Ramos (cell line): ENCODE data around the gene SEC14L1.

ENCODE experiments used
- in situ Hi-C: fragments of 300-500 bp; cut with MboI; formaldehyde crosslinking; loops from one replicate; pipeline ENCODE4 v1.14.3; 2022; ENCODE audit warnings: low sequenced_read_pairs; ENCODE audit not compliant: unreplicated experiment

The SEC14L1 gene

GRCh38 chr17:77209330-77209748 is 68.6 kb downstream of the SEC14L1 start:
- in situ Hi-C loops = no loop called here

- in situ Hi-C loops = no loop called here
Measured at GRCh38 chr17:77210331-77210730, 69.6 kb downstream of the SEC14L1 start.

- in situ Hi-C loops = no loop called here
Measured at GRCh38 chr17:77210946-77211541, 70.3 kb downstream of the SEC14L1 start.

- in situ Hi-C loops = no loop called here
Measured at GRCh38 chr17:77211681-77212080, 70.9 kb downstream of the SEC14L1 start.

- in situ Hi-C loops = no loop called here
Measured at GRCh38 chr17:77212081-77212832, 71.5 kb downstream of the SEC14L1 start.

- in situ Hi-C loops = no loop called here
Measured at GRCh38 chr17:77212833-77213777, 72.3 kb downstream of the SEC14L1 start.

- in situ Hi-C loops = no loop called here
Measured at GRCh38 chr17:77213778-77214132, 73.0 kb downstream of the SEC14L1 start.

- in situ Hi-C loops = no loop called here
Measured at GRCh38 chr17:77214328-77214727, 73.6 kb downstream of the SEC14L1 start.

GRCh38 chr17:77214743-77215142 is 74.0 kb downstream of the SEC14L1 start:
- in situ Hi-C loops = no loop called here

GRCh38 chr17:77215281-77215680 is 74.5 kb downstream of the SEC14L1 start:
- in situ Hi-C loops = no loop called here

GRCh38 chr17:77216486-77216885 is 75.7 kb downstream of the SEC14L1 start:
- in situ Hi-C loops = no loop called here

GRCh38 chr17:77217123-77217522 is 76.4 kb downstream of the SEC14L1 start:
- in situ Hi-C loops = no loop called here

- in situ Hi-C loops = no loop called here
Measured at GRCh38 chr17:77217566-77217965, 76.8 kb downstream of the SEC14L1 start.

- in situ Hi-C loops = no loop called here
Measured at GRCh38 chr17:77218902-77219301, 78.1 kb downstream of the SEC14L1 start.

GRCh38 chr17:77222356-77222755 is 81.6 kb downstream of the SEC14L1 start:
- in situ Hi-C loops = no loop called here

GRCh38 chr17:77223642-77224420 is 83.1 kb downstream of the SEC14L1 start:
- in situ Hi-C loops = no loop called here

GRCh38 chr17:77225265-77225664 is 84.5 kb downstream of the SEC14L1 start:
- in situ Hi-C loops = no loop called here

- in situ Hi-C loops = no loop called here
Measured at GRCh38 chr17:77227461-77228240, 86.9 kb downstream of the SEC14L1 start.

- in situ Hi-C loops = no loop called here
Measured at GRCh38 chr17:77228241-77228752, 87.5 kb downstream of the SEC14L1 start.
